GM12801 (cell line): ENCODE measurements around the gene HOXA3.

Experiments
- TF ChIP-seq, protein P1 (sequence below): IDR thresholded peaks from one replicate; pipeline ENCODE4 v1.5.1; 2011; ENCODE audit warnings: control low read depth; ENCODE audit not compliant: insufficient read length; ENCODE audit errors: extremely low read depth

HOXA3 gene

DNA sequence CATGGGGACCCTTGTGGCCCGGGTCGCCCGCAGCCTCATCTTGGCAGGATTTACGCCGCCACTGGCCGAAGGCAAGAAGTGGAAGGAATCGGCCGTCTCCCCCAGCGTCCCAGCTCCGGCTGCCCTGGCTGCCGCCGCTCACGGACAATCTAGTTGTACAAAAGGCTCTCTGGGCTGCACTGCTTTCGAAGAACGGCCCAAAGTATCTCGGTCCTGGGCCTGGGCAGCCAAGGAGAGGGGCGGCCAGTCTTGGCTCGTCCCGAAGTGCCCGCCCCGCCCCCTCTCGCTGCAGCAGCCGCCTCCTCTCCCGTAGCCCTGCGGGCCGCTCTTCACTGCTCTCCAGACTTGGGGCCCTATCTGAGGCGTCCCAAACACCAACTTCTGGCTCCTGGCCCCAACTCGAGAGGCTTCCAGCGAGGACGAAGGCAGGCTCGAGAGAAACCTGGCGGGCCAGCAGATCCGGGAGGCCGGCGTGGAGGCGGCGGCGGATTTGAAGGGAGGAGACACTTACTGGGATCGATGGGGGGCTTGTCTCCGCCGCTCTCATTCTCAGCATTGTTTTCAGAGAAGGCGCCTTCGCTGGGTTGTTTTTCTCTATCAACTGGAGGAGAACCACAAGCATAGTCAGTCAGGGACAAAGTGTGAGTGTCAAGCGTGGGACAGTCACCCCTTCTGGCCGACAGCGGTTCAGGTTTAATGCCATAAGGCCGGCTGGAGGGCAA lies 12.1 kb upstream of the HOXA3 start:
- TF ChIP-seq, protein P1, sequence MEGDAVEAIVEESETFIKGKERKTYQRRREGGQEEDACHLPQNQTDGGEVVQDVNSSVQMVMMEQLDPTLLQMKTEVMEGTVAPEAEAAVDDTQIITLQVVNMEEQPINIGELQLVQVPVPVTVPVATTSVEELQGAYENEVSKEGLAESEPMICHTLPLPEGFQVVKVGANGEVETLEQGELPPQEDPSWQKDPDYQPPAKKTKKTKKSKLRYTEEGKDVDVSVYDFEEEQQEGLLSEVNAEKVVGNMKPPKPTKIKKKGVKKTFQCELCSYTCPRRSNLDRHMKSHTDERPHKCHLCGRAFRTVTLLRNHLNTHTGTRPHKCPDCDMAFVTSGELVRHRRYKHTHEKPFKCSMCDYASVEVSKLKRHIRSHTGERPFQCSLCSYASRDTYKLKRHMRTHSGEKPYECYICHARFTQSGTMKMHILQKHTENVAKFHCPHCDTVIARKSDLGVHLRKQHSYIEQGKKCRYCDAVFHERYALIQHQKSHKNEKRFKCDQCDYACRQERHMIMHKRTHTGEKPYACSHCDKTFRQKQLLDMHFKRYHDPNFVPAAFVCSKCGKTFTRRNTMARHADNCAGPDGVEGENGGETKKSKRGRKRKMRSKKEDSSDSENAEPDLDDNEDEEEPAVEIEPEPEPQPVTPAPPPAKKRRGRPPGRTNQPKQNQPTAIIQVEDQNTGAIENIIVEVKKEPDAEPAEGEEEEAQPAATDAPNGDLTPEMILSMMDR, result no peak

DNA sequence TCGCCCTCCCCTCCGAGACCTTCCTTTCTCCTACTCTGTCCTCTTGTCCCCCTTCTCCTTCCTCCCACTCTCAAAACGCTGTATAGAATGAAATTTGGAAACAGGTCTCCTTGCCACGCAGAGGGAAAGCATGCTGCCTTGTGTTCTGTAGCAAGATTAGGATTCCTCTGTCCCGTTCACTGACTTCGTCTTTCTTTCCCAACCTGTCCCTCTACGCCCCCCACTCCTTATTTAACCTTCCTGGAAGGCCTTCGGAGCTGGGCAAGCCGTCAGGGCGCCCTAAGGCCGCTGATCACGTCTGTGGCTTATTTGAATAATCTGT lies 11.6 kb upstream of the HOXA3 start:
- TF ChIP-seq, protein P1, result no peak

DNA sequence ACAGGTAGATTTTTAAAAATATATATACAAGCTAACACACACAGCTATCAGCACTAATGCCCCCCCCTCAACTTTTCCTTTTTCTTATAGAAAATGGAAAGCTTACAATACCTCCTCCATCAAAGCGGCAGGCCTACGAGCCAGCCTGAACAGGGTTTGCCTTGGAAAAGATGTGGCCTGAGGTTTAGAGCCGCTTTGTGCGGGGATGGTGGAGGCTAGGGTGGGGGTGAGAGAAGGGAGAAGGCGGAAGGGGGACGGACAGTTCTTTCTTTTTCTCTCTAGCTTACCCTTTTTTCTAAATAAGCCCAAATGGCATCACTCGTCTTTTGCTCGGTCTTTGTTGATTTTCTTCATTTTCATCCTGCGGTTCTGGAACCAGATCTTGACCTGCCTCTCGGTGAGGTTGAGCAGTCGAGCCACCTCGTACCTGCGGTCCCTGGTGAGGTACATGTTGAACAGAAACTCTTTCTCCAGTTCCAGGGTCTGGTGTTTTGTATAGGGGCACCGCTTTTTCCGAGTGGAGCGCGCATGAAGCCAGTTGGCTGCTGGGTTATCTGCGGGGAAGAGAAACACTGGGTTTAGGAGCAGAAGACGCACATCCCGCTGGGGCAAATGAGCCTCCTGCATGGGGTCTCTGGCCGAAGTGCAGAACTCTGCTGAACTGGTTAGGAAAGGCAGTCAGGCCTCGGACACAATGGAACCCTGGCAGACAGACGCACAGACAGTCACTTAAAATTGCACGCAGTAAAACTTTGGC lies 11.1 kb upstream of the HOXA3 start:
- TF ChIP-seq, protein P1, result no peak

DNA sequence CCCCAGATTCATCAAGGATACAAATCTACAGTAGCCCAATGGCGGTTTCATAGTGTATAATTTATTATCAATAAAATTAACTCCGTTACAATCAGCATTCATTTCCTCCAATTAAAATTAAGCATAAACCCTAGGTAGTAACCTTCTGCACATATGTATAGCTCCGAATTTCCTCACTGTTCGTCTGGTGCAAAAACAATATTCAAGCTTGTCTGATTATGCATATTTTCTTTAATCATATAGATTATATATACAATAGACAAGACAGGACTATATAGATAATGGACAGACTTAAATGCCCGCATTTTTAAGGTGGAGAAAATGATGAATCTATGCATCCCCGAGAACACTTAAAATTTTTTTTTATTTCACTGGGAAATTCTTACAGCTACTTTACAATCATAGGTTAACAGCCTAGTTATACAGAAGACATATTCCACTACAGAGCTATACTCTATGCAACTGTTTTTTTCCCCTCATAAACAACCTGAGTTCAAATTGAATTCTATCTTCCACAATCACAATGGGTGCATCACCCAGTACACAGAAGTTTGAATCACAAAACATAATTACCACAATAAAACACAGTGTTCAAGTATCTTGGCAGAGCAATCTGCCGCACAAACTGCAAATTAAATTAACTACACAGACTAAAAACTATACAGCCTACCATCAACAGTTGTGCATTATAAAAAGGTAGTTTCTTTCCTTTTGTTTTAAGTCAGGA lies 10.3 kb upstream of the HOXA3 start:
- TF ChIP-seq, protein P1, result no peak

DNA sequence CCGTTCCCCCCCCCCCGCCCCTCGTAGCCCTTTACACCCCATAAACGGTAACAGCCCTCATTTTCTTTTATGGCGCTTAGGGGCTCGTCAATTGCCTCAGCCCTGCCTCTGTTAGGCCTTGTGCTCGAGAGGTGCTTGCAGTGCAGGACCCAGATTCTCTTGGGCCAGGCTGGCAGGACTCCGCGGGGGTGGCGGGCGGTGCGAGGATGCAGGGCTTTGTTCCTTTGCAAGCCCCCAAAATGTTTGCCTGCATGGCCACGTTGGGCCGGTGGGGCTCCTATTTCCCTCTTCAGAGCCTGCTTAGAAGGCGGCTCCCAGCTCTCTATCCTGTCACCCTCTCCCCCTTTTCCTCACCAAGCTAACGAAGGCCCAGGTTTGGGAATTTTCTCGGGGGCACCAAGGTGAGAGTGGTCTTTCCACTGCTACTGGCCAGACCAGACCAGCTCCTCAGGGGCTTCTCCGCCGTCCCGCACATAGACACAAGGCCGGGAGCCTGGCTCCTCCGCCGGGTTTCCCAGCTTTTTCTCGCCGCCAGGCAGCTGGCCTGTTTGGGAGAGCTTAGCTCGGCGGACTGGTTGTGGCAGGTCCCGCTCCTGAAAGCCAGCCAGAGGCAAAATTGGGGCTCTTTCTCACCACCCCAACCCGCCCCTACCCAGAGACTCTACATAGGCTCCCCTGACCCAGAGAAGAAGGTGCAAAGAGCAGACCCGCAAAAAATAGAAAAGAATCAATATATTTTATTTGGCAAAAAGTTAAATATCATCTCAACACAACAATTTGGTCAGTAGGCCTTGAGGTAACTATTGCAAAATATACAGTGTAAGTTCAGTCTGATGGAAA lies 9.6 kb upstream of the HOXA3 start:
- TF ChIP-seq, protein P1, result no peak

DNA sequence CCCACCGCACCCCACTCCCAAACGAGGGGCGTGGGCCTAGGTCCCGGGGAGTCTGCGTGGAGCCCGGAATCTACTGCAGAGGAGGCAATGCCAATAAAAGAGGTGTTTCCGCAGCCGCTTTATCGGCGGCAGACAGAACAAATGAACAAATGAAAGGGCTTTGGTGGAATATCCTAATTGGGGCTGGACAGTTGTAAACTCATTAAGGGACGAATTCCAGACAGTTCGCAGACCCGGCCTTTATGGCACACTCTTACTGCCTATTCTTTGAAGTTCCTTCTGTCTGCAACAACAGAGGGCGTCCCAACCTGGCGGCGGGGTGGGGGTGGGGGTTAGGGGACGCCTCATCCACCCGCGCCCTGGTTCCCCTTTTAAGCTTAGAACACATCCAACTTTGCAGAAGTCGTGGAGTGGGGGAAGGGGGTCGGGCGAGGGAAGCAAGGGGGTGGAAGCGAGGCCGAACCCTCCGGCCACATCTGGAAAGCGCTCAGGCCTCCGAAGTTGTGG lies 8.9 kb upstream of the HOXA3 start:
- TF ChIP-seq, protein P1, result no peak
